GM12875 (cell line): Measurements from ENCODE around the gene SCN1B.

Source experiments
- H3K4me3 ChIP-seq: one replicate; pipeline ENCODE4 v1.5.1; 2011; ENCODE audit warnings: low read depth, low read length, control low read depth
- TF ChIP-seq, protein P1 (sequence below): IDR thresholded peaks from 2 replicates; pipeline ENCODE4 v1.5.1; 2011; ENCODE audit warnings: low read depth, mild to moderate bottlenecking, control low read depth, inconsistent platforms, low read length, moderate library complexity, borderline replicate concordance; ENCODE audit not compliant: insufficient read depth

SCN1B gene

DNA sequence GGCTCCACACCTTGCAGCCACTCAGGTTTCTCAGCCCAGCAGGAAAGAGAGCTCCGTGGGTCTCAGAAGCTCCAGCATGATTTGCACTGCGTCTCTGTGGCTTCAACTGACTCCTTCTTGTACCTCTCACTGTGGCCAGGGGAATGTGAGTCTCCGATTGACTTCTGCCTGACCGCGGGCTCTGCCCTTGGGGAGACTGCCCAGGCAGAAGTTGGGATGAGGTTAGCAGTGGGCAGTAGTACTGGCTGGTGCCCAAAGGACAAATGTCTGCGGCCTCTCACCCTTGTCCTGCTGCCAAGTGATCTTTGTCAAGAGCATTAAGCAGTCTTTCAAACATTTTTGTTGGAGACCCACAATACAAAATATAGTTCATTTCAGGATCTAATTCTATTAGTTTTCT lies 50.9 kb downstream of the SCN1B start:
- H3K4me3 ChIP-seq: no peak overlapping the region
- TF ChIP-seq, protein P1, sequence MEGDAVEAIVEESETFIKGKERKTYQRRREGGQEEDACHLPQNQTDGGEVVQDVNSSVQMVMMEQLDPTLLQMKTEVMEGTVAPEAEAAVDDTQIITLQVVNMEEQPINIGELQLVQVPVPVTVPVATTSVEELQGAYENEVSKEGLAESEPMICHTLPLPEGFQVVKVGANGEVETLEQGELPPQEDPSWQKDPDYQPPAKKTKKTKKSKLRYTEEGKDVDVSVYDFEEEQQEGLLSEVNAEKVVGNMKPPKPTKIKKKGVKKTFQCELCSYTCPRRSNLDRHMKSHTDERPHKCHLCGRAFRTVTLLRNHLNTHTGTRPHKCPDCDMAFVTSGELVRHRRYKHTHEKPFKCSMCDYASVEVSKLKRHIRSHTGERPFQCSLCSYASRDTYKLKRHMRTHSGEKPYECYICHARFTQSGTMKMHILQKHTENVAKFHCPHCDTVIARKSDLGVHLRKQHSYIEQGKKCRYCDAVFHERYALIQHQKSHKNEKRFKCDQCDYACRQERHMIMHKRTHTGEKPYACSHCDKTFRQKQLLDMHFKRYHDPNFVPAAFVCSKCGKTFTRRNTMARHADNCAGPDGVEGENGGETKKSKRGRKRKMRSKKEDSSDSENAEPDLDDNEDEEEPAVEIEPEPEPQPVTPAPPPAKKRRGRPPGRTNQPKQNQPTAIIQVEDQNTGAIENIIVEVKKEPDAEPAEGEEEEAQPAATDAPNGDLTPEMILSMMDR: no peak

DNA sequence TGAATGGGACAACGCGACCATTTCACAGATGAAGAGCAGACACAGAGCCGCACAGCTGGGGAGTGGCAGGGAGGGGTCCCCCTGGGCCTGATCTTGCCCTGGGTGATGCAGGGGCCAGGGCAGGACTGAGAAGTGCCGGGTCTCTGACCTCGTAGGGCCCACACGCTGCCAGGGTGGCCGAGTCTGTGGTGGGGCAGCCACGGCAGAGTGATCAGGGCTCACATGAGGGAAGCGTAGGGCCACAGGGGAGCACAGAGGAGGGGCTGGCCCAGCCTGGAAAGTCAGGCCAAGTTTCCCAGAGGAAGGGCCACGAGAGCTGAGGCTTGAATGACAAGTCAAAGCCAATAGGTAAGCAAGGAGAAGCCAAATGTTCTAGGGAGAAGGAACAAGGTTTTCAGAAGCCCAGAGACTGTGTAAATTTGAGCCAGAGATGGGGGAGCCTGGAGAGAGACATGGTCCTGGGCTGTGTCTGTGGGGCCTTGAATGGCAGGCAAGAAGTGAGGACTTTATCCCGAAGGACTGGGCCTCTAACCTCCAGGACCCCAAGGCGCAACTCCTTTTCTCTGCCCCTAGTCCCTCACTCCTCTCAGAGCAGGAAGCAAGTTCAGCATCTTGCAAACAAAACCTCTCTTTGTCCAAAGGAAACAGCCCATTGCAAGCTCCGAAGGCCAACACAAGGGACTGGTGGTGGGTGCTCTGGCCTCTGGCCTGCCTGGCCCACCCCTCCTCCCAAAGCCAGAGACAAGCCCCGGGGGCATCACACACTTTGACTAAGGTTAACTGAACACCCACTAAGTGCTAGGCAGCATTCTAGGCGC lies 53.6 kb downstream of the SCN1B start:
- no peak overlapping the region for H3K4me3 ChIP-seq

DNA sequence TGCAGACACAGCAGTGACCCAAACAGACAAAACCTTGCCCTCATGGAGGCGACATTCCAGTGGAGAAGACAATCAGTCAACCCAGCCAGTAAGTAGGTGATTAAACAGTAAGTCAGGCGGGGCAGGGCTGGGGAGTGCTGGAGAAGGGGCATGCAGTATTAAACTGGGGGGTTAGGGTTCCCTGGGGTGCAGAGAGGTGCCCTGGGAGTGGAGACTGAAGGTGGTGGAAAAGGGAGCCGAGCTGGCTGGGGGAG lies 54.2 kb downstream of the SCN1B start:
- TF ChIP-seq, protein P1: no peak
- H3K4me3 ChIP-seq: no peak overlapping the region

More for the DNA sequence above, 53.6 kb downstream of the SCN1B start:
- TF ChIP-seq, protein P1: no peak

DNA sequence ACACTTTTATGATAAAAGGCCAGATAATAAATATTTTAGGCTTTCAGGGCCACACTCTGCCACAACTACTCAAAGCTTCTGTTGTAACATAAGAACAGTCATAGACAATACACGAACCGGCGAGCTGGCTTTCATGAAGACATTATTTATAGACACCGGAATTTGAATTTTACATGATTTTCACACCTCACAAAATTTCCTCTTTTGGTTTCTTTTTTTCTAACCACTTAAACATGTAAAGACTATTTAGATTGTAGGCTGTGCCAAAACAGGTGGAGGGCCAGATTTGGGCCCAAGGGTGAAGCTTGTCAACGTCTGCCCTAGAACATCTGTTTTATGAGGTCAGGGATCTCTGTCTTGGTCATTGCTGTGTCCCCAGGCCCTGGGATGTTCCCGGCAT lies 55.7 kb downstream of the SCN1B start:
- no peak overlapping the region for H3K4me3 ChIP-seq
- TF ChIP-seq, protein P1: no peak

DNA sequence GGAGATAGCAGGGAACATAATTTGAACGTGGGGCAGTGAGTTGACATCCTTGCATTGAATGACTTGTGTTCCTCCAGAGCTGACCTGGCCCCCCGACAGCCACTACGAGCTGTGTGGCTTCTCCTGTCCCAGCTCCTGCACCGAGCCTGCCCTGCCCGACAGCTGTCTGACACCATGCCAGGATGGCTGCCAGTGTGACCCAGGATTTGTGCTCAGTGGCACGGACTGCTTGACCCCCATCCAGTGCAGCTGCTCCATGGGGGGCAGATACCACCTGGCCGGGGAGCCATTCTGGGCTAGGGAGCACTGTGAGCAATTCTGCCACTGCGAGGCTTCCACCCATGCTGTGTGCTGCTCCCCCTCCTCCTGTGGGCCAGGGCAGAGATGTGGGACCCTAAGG lies 56.2 kb downstream of the SCN1B start:
- no peak overlapping the region for H3K4me3 ChIP-seq
- TF ChIP-seq, protein P1: no peak

DNA sequence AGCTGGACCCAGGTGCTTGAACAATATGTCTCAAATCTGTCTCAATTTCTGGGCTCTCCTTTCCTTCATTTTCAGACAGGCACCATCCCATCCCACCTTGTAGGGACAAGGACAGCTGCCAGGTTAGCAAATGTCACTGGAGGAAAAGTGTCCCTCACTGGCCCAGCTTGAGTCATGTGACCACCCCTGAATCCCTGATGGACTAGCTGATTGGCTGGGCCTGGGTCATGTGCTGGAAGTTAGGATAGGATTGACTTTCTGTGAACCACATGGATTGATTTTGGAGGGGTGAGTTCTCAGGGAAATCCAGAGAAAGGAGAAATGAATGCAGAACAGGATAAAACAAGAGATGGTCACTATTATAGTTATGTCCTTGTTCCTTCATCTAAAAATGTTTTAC lies 57.1 kb downstream of the SCN1B start:
- H3K4me3 ChIP-seq: no peak overlapping the region
- TF ChIP-seq, protein P1: no peak

DNA sequence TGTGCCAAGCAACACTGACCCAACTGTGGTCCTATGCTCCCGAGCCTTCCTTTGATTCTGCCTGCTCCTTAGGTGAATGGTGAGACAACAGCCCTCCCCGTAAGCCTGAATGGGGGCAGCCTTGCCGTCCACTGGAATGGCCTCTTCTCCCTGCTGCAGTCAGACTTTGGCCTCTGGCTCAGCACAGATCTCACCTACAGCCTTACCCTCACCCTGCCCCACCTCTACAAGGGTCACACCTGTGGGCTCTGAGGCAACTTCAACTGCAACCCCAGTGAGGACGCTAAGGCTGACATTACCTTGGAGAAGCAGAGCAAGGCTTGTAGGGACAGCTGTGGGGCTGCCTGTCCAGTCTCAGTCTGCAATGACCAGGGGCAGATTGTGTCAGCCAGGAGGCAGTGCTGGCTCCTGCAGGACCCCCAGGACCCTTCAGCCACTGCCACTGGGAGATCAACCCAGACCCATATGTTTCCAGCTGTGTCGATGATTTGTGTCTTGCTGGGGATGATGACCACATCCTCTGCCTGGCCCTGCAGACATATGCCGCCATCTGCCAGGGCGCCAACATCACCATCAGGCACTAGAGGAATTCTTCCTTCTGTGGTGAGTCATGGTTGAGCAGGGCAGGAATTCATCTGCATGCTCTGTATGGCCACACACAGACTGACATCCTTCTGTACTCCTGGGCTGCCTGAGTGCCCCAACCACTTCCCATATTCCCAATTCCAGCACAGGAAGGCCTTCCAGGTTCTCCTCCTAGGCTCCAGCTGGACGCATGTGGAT lies 58.1 kb downstream of the SCN1B start:
- TF ChIP-seq, protein P1: no peak
- H3K4me3 ChIP-seq: no peak overlapping the region
